HG02798 (cell line): ENCODE results near the gene FOXN1.
"Not testable (repeated sequence)": the region's sequence is repeated elsewhere in the genome, so short reads cannot be mapped to it uniquely, and the experiment has no call there.

ENCODE experiments used
- ATAC-seq: cut with Tn5 transposase; IDR thresholded peaks from one replicate; pipeline ENCODE4 v1.9.1; 2021; ENCODE audit warnings: mild to moderate bottlenecking; ENCODE audit not compliant: unreplicated experiment, poor library complexity

FOXN1 gene

GRCh38 chr17:28521311-28522085, 15.3 kb downstream of the FOXN1 start:
- no peak for ATAC-seq

- ATAC-seq, result not testable (repeated sequence)
Observed at GRCh38 chr17:28522281-28522680, 16.1 kb downstream of the FOXN1 start.

DNA sequence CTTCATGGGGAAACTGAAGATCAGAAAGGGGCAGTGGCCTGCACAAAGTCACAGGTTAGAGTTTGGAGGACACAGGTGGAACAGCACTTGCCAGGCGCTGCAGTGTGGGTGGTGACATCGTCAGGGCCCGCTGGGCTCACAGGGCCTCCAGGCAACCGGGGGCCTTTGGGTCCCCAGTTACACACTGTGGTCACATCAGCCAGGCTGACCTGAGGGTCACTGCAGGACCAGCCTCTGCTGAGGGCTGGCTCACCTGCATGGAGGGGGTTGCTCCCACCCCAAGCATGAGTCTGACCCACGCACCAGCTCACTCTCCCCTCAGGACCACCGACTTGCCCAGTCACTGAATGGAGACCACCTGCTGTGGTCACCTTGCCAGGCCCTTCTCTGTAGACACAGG, 17.0 kb downstream of the FOXN1 start:
- ATAC-seq, result no peak

DNA sequence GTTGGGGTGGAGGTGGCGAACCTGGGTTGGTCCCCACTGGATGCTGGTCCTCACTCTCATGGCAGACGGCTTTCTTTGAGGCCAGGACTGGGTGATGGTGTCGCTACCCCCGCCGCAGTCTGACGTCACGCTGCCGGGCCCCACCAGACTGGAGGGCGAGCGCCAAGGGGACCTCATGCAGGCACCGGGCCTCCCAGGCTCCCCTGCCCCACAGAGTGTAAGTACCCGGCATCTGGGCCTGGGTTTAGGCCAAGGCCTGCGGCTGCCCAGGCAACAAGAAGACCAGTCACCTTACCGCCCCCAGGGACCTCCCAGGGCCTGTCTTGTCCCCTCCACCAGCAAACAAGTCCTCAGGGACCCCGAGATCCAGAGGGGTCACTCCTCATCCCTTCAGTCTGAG, 17.7 kb downstream of the FOXN1 start:
- ATAC-seq, result no peak

- no peak for ATAC-seq
Observed at GRCh38 chr17:28524476-28525424, 18.6 kb downstream of the FOXN1 start.

GRCh38 chr17:28526381-28526780, 20.2 kb downstream of the FOXN1 start:
- ATAC-seq, result no peak

DNA sequence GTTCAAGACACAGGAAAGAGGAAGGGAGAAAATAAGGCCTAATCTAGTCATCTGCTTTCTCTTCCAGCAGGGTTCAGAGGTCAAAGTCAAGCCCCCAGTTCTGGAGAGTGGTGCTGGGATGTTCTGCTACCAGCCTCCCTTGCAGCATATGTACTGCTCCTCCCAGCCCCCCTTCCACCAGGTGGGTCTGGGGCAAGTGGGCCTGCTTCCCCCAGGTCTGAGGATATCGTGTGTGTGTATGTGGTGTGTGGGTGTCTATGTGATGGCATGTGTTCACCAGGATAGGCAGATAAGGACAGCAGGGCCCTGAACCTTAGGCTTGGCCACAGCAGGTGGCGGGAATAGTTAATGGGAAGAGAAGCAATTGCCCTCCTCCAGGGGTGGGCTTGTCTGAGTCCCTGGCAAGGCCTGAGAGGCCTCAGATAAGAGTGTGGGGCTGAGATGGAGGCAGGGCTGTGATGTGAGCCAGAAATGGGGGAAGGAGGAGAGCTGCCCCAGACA, 21.1 kb downstream of the FOXN1 start:
- ATAC-seq, result no peak

DNA sequence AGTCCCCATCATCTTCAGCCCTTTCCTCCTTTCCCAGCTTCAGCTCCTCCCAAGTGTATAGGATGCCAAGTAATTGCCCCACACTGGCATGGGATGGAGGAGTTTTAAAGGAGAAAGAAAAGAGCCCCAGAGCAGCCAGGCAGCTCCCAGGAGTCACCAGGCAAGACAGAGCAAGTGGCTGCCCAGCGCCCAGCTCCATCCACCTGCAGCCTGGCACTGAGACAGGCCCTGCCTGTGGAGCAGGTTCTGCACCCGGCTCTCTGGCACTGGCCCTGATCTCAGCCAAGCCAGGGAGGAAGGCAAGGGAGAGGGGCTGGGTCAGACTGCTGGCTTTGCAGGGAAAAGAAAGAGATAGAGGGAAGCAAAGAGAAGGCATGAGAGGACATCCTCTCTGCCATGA, 21.7 kb downstream of the FOXN1 start:
- no peak for ATAC-seq

DNA sequence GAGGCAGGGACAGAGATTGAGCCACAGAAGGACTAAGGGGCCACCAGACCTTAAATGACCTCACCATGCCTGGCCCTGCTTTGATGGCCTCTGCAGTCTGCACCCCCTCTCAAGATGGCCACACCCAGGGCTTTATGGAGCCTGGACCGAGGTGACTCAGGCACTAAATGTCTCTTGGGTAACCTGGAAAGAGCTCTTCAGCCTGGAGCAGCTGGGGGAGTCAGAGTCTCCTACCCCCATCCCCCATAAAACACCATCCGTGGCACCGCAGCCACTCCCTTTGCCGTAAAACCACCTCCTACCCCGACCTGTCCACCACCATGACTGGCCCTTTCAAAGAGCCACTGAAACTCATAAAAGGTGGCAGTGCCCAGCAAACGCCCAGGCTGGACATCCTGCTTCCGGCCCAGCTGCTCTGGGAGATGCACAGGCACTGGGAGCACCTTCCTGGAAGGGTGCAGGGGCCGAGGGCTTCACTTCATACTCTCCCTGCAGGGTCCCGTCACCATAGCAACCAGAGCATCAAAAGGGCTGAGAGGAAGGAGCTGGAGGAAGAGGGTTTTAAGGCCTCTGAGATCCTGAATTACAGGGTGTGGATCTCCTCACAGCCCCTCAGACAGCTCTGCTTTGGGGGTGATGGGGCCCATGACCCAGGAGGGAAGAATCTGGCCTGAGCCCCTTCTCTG, 22.3 kb downstream of the FOXN1 start:
- ATAC-seq, result no peak

DNA sequence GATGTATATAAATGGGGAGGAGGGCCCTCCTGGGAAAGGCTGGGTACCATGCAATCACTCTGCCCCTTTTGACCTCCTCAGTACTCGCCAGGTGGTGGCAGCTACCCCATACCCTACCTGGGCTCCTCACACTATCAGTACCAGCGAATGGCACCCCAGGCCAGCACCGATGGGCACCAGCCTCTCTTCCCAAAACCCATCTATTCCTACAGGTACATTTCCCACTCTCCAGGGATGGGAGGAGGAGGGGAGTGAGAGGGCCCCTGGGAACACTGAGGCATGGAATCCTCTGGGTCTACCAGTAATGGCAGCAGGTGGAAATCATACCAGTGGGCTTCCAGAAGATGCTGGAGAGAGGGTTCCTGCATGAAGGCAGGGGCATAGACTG, 22.9 kb downstream of the FOXN1 start:
- no peak for ATAC-seq

GRCh38 chr17:28530250-28530649, 24.1 kb downstream of the FOXN1 start:
- ATAC-seq, result no peak

GRCh38 chr17:28530926-28531325, 24.8 kb downstream of the FOXN1 start:
- no peak for ATAC-seq

DNA sequence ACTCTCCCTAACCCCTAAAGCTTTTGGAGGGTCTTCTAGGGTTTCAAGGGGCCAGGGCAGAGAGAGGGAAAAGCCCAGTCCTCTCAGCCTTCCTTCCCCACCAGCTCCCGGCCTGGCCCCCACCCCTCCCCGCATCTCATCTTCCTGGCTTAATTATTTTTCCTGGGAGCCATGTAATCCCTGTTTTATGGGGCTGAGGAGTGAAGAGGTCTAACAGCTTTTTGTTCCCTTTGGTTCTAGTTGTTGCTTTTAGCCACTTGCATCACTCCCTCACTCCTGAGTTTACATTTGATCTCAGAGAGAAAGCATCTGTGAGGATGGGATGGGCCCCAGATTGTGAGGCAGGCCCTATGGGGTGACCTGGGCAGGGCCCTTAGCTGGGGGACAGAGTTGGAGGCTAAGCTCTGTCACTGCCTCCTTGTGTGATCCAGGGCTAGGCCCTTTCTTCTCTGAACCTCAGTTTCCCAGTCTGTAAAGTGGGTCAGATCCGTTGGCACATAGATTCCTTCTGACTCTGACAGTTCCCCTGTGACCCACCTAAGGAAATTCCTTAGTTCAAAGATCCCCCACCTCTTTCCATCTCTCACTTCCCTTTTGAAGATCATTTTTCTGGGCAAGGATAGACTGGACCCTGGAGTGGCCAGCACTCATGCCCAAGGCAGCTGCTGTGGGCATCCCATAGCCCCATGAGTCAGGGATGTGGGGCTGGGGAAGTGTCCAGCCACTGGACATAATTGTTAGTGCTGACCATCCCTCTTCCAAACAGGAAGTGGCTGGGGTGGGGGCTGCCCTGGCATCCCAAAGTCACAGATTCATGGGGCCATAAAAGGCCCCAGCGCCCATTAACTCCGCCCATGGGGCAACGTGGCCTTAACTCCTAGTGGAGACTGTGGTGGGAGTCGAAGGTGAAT, 26.2 kb downstream of the FOXN1 start:
- no peak for ATAC-seq

DNA sequence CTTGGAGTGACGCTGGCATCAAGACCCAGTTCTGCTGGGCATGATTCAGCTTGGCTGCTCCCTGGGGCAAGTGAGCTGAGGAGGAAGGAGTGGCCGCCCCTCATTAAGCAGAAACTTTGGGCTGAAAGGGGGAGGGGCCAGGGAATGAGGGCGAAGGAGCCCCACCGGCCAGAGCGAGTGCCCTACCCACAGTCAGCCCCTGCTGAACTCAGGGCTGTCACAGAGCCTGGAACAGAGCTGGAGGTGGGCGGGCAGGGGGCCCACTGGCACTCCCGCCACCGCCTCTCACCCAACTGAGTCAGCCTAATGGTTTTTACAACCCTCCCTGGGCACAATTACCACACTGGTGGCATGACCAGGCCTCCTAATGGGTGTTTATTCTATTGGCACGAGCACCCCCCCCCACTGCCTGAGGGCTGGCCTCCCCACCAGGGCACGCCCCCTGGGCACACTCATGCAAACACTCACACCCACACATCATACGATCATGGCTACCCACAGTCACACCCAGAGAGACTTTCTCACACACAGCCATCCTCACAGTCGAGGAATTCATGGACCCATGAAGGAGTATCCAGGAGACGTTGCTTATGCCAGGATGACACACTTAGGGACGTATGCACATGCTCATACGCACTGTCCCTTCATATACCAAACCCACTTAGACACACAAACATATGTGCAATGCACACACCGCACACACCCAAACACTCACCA, 27.1 kb downstream of the FOXN1 start:
- ATAC-seq, result no peak

GRCh38 chr17:28534740-28535375, 28.7 kb downstream of the FOXN1 start:
- ATAC-seq, result no peak

- no peak for ATAC-seq
Observed at GRCh38 chr17:28536532-28537218, 30.5 kb downstream of the FOXN1 start.

DNA sequence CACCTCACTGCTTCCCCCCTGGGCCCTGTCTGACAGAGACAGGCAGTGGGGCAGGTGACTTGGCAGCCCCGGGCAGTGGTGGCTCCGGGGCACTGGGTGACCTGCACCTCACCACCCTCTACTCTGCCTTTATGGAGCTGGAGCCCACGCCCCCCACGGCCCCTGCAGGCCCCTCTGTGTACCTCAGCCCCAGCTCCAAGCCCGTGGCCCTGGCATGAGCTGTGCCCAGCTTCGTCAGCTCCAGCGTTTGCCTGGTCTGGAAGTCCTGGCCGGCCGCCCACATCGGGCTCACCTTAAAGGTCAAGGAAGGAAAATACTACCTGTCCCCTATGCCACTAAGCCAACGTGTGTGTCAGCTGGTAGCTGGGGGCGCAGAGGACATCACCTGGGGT, 31.1 kb downstream of the FOXN1 start:
- no peak for ATAC-seq

DNA sequence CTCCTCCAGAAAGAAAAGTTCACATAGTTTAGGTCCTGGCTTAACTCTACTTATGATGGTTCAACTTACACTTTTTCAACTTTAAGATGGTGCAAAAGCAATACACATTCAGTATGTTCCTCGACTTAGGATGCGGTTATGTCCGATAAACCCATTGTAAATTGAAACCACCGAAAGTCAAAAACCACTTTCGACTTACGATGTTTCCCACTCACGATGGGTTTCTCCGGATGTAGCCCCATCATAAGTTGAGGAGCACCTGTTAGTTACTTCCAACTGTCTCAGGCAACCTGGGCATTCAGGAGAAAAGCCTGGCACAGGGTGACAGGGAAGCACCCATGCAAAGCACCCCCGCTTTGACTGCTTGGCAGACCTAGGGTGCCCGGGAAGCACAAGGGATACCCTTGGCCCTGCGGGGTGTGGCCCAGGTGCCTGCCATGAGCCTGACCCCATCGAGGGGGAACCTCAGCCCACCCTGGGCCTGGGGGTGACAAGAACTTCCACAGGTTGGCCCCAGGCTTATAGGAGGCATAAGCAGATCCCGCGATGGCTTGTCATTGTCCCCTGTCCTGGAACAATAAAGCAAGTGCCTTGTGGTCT, 32.2 kb downstream of the FOXN1 start:
- no peak for ATAC-seq
